ENCODE results near the gene TBCK. TPM values are rescaled to one million over a fixed set of nuclear protein-coding genes. Genes with fewer than 3 reads are reported as not detected.

TBCK gene
- polyA plus RNA-seq, 6 donors from 2014 or later, result 11.3 to 34.9 (median 22.2) TPM

DNA sequence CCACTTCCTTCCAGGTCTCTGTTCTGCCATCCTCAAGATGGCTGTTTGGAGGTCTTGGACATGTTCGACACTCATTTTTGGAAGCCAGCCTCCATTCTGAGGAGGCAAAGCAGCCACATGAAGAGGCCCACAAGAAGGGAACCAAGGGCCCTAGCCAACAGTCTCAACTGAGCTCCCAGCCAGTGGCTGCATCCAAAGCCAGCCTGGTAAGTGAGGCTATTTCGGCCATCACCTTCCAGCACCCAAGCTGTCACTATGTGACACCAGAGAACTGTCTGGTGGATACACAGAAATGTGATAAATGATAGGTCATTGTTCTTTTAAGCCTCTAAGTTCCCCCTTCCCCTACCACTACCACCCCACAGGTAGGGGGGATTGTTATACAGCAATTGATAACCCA lies 293.6 kb downstream of the TBCK start:
- H3K27me3 Mint-ChIP-seq, result no peaks in the 10 kb centered on the region
- DNase-seq (no peak), ATAC-seq (ENCODE audit: low read depth in 2 of 2) (no peak)
- no peaks in the 10 kb centered on the region for H3K4me1 Mint-ChIP-seq
- H3K36me3 Mint-ChIP-seq, result no peaks in the 10 kb centered on the region
- H3K27ac Mint-ChIP-seq, result no peak overlapping the region
- no peak overlapping the region for H3K4me3 Mint-ChIP-seq
- peaks cover 0 to 5% (median 2%) of the 10 kb centered on the region in 7 donors for H3K9me3 Mint-ChIP-seq

DNA sequence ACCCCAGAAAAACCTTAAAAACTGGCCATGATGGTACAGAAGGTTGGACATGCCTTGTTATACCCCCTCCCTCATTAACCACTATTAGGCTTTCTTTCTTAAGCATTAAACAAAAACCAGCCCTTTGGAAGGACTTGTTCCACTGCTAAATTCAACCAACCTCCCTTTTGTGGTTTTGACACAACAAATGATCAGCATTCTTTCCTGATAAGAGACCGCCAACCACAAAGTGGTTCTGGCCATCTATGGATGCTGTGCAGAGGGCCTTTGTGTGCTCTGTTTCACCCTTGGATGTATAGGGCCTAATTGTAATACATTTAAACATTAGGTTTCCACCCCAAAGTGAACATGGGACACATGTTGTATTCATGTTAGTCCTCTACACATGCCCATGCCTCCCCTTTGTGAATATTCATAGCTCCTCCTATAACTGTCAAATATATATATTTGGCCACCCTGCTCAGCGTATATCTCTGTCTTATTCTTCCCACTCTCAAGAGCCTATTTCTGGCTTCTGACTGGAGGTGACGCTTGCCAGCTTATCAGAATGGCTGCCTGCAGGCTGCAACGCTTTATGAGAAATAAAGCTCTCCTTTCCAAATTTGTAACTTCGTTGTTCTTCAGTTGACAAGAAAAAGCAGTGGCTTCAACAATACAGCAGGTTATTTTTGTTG lies 294.1 kb downstream of the TBCK start:
- Mint-ChIP-seq H3K27me3 (no peaks in the 10 kb centered on the region), H3K4me1 (no peaks in the 10 kb centered on the region), H3K36me3 (no peaks in the 10 kb centered on the region), H3K27ac (no peak overlapping the region), H3K4me3 (no peak overlapping the region), H3K9me3 (peaks cover 0 to 2% (median 0%) of the 10 kb centered on the region in 7 donors)
- no peak for DNase-seq
- ATAC-seq (ENCODE audit: low read depth in 2 of 2), result no peak

DNA sequence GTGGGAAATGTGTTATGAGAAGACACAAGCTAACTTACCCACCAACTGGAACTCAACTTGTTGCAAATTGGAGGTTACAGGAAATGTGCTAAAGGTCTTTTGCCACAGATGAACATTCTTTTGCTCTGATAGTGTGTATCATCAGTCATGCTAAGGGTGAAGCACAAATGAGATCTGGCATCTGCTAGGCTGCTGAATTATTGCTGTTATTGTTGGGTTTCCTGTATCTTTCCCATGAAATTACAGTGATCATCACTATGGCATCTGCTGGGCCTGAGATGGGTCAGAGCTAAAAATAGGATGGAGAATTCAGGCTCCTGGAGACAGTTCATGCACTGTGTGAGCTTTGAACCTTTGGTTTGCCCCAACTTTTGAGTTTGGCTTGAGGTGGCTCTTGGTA lies 296.2 kb downstream of the TBCK start:
- peaks cover 0 to 8% (median 1%) of the 10 kb centered on the region in 7 donors for H3K9me3 Mint-ChIP-seq
- ATAC-seq (ENCODE audit: low read depth in 2 of 2), result no peak
- no peak overlapping the region for H3K4me3 Mint-ChIP-seq
- no peaks in the 10 kb centered on the region for H3K36me3 Mint-ChIP-seq
- H3K4me1 Mint-ChIP-seq, result no peaks in the 10 kb centered on the region
- no peak overlapping the region for H3K27ac Mint-ChIP-seq
- no peaks in the 10 kb centered on the region for H3K27me3 Mint-ChIP-seq
- no peak for DNase-seq

DNA sequence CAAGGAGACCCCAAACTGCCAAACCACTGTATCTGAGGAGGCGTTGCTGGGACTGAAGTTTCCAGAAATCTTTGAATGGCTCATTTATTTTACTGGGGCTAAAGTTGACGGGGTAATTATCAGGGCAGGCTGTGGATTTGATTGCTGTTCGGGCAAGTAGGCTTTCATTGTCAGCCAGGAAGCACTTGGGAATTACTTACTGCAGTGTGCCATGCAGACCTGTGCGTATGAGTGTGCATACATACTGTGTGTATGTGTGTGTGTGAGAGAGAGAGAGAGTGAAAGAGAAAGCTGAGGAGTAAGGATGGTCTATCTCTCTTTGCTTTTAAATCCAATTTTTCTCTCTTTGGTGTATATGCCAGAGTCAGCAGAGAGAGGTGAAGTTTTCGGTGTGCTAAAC lies 298.0 kb downstream of the TBCK start:
- Mint-ChIP-seq H3K27me3 (no peaks in the 10 kb centered on the region), H3K4me3 (no peak overlapping the region), H3K27ac (no peak overlapping the region), H3K4me1 (no peaks in the 10 kb centered on the region), H3K9me3 (peaks cover 5 to 16% (median 8%) of the 10 kb centered on the region in 7 donors), H3K36me3 (peaks cover 0 to 5% of the 10 kb centered on the region in 2 donors)
- ATAC-seq (ENCODE audit: low read depth in 2 of 2) (no peak), DNase-seq (no peak)

DNA sequence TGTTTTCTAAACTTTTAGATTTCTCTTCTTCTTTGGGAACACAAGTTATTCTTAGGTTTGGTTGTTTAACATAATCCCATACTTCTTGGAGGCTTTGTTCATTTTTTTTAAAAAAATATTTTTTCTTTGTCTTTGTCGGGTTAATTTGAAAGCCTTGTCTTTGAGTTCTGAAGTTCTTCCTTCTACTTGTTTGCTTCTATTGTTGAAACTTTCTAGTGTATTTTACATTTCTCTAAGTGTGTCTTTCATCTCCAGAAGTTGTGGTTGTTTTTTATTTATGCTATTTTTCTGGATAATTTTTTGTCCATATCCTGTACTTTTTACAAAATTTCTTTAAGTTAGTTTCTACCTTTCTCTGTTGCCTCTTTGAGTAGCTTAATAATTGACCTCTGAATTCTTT lies 304.6 kb downstream of the TBCK start:
- DNase-seq (no peak), ATAC-seq (ENCODE audit: low read depth in 2 of 2) (no peak)
- Mint-ChIP-seq H3K4me3 (no peak overlapping the region), H3K36me3 (peaks cover 0 to 16% of the 10 kb centered on the region in 2 donors), H3K9me3 (peaks cover 16 to 62% (median 29%) of the 10 kb centered on the region in 7 donors), H3K27me3 (no peaks in the 10 kb centered on the region), H3K4me1 (no peaks in the 10 kb centered on the region), H3K27ac (no peak overlapping the region)

DNA sequence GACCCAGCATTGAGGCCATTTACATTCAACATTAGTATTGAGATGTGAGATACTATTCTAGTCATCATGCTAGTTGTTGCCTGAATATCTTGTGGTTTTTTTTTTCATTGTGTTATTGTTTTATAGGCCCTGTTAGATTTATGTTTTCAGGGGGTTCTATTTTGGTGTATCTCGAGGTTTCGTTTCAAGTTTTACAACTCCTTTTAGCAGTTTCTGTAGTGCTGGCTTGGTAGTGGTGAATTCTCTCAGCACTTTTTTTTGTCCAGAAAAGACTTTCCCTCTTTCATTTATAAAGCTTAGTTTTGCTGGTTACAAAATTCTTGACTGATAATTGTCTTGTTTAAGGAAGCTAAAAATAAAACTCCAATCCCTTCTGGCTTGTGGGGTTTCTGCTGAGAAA lies 305.2 kb downstream of the TBCK start:
- ATAC-seq (ENCODE audit: low read depth in 2 of 2) (no peak), DNase-seq (no peak)
- H3K27ac Mint-ChIP-seq, result no peak overlapping the region
- H3K36me3 Mint-ChIP-seq, result peaks cover 0 to 16% of the 10 kb centered on the region in 2 donors
- H3K4me3 Mint-ChIP-seq, result no peak overlapping the region
- H3K27me3 Mint-ChIP-seq, result no peaks in the 10 kb centered on the region
- H3K4me1 Mint-ChIP-seq, result no peaks in the 10 kb centered on the region
- peaks cover 16 to 62% (median 29%) of the 10 kb centered on the region in 7 donors for H3K9me3 Mint-ChIP-seq

DNA sequence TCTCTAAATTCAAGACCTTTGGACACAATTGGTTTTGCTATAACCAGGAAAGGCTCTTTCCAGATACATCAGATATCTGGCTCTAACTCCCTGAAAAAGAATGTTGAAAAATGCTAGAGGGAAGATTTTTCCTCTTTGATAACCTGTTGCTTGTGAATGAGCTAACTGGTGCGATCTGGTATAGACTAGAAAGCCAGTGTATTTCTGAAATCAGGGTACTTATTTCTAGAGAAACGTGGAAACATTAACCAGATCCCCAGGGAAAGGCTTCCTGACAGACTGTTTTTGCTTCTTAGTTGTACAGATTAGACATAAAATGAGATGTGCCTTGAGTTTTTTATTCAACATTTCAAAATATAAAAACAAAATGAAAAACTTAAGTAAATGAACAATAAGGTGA lies 313.0 kb downstream of the TBCK start:
- ATAC-seq (ENCODE audit: low read depth in 2 of 2) (no peak), DNase-seq (no peak)
- H3K27me3 Mint-ChIP-seq, result no peaks in the 10 kb centered on the region
- H3K9me3 Mint-ChIP-seq, result peaks cover 0 to 5% (median 0%) of the 10 kb centered on the region in 7 donors
- no peak overlapping the region for H3K4me3 Mint-ChIP-seq
- H3K27ac Mint-ChIP-seq, result no peak overlapping the region
- no peaks in the 10 kb centered on the region for H3K36me3 Mint-ChIP-seq
- H3K4me1 Mint-ChIP-seq, result no peaks in the 10 kb centered on the region

DNA sequence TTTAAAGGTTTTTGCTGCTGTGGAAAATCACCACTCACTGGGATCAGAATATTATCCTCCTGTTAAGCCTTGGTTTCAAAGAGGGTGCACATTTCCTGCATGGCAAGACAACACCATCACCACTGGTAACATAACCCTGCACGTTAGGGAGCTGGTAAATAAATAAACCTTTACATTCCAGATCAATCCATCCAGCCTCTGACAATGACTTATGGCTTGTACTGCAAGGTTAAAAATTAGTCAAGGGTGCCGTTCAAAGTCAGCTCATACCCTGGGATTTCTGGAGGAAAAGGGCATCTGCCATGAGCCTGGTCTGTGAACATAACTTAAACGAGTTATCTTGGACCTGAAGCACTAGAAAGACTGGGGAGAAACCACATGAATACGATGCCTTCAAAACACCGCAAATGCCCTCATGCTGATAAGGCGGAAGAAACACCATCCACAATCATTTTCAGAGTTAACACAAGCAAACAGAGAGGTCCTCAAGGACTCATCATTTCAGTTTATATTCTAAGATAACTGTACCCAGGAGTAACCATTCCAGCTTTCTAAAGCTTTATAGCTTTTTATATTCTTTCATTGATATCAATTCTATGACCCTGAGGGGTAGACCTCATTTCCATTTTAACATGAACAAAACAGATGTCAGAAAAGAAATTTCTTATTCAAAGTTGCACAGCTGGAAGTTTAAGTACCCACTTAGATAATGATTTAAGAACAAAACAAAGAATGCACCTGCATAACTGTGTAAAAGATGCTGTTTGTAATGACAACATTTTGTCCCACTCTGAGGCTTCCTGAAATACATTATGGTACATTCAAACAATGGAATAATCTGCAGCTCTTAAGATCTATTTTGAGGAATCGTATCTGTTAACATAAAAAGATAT lies 317.6 kb downstream of the TBCK start:
- Mint-ChIP-seq H3K9me3 (peaks cover 0 to 4% (median 0%) of the 10 kb centered on the region in 7 donors), H3K27ac (no peak overlapping the region), H3K4me1 (no peaks in the 10 kb centered on the region), H3K4me3 (no peak overlapping the region), H3K27me3 (no peaks in the 10 kb centered on the region), H3K36me3 (no peaks in the 10 kb centered on the region)
- ATAC-seq (ENCODE audit: low read depth in 2 of 2) (no peak), DNase-seq (no peak)

DNA sequence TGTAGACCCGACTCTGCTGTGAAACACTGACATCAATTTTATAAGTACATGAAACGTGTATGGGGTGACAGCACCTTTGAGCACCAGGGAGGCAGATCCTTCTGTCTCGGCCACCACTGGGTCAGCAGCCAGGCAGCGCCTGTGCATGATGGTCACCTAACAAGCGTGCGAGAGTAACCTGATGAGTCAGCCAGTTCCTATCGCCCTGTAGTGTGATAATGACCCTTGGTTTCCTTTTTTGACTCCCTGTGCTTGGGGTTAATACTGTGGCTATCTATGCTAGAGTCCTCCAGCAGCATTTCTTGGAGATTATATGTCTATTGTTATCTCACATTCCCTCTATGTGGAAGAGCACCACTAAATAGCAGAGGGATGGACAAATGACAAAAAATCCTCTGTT lies 319.2 kb downstream of the TBCK start:
- Mint-ChIP-seq H3K36me3 (no peaks in the 10 kb centered on the region), H3K27ac (no peak overlapping the region), H3K4me3 (no peak overlapping the region), H3K9me3 (peaks cover 0 to 4% (median 0%) of the 10 kb centered on the region in 7 donors), H3K27me3 (no peaks in the 10 kb centered on the region), H3K4me1 (no peaks in the 10 kb centered on the region)
- no peak for ATAC-seq (ENCODE audit: low read depth in 2 of 2)
- no peak for DNase-seq

DNA sequence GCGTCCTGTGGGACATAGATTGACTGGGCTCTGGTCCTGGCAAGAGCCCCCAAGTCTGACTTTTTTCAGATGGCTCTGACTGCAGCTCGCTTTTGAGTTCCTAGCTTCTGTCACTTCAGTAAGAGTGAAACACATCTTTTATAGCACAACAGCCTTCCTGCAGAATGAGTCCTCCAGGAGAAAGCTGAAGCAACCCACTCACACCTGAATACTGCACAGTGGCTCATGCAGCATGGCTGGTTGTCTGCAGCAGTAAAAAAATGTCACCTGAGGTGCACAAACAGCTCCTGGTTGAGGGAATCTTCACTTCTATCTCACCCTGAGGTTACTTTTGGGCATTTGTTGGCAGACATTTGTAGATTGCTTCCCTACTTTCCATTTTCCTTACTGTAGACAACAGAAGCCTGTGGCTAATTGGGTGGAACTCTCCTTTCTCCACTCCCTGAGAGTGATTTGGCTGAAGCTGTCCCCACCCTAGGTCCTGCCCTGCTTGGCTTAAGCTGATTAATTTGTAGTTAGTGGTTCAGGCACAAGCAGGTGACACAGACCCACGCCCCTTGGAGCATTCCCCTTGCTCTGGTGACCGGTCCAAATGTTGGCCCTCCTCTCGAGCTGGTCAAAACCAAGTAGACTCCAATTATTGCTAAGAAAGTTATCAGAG lies 321.0 kb downstream of the TBCK start:
- ATAC-seq (ENCODE audit: low read depth in 2 of 2), result no peak
- Mint-ChIP-seq H3K36me3 (no peaks in the 10 kb centered on the region), H3K27me3 (peaks cover 0 to 5% (median 0%) of the 10 kb centered on the region in 3 donors)

DNA sequence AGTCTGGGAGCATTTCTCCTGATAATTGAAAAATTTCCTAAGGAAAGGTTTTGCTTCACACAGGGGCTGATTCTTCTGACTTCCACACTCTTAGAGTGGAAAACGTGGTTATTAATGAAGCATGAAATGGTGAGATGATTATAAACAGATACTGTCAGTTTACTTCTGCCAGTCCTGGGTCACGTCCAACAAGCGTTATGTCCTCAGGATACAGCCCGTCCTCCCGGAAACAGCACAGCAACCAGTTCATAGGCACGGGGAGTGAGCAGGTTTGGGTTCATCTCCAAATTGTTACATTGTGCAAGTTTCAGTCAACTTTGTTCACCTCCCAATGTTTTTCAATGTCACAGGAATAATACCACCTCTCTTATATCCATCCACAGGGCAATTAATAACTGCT lies 321.9 kb downstream of the TBCK start:
- peaks cover 0 to 4% (median 0%) of the 10 kb centered on the region in 7 donors for H3K9me3 Mint-ChIP-seq
- H3K36me3 Mint-ChIP-seq, result no peaks in the 10 kb centered on the region
- no peak for DNase-seq
- H3K4me3 Mint-ChIP-seq, result no peak overlapping the region
- H3K27me3 Mint-ChIP-seq, result peaks cover 0 to 8% (median 0%) of the 10 kb centered on the region in 3 donors
- no peaks in the 10 kb centered on the region for H3K4me1 Mint-ChIP-seq
- no peak for ATAC-seq (ENCODE audit: low read depth in 2 of 2)
- H3K27ac Mint-ChIP-seq, result no peak overlapping the region

More for the DNA sequence above, 321.0 kb downstream of the TBCK start:
- Mint-ChIP-seq H3K4me3 (no peak overlapping the region), H3K4me1 (no peaks in the 10 kb centered on the region), H3K27ac (no peak overlapping the region), H3K9me3 (peaks cover 0 to 4% (median 0%) of the 10 kb centered on the region in 7 donors)
- no peak for DNase-seq

DNA sequence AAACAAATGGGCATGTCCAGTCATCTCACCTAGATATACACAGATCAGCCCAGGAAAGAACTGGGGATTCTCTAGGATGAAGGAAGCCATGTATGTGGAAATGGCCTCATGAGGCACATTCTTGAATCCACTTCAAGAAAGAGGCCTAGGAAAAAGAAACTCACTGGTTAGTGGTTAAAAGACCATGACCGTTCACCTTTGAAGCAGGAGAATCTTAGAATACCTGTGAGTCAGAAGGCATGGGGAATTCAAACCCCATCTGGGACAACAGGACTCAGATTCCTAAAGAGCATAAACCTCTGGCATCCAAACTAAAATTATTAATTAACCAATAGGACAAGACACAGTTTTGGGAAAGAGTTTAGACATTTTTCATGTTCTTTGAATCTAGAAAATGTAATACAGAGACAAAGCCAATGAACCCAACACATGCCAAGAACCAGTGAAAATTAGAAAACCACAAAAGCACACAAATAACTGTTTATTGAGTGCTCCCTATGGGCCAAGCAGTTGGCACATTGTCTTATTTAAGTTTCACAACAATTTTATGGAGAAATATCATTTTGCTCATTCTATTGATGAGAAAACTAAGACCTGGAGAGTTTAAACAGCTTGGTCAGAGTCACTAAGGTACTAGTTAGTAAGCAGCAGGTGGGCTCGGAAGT lies 323.2 kb downstream of the TBCK start:
- Mint-ChIP-seq H3K27me3 (peaks cover 0 to 8% (median 0%) of the 10 kb centered on the region in 3 donors), H3K36me3 (no peaks in the 10 kb centered on the region), H3K27ac (no peak overlapping the region), H3K9me3 (peaks cover 0 to 5% (median 2%) of the 10 kb centered on the region in 7 donors), H3K4me1 (no peaks in the 10 kb centered on the region), H3K4me3 (no peak overlapping the region)
- ATAC-seq (ENCODE audit: low read depth in 2 of 2) (no peak), DNase-seq (no peak)

DNA sequence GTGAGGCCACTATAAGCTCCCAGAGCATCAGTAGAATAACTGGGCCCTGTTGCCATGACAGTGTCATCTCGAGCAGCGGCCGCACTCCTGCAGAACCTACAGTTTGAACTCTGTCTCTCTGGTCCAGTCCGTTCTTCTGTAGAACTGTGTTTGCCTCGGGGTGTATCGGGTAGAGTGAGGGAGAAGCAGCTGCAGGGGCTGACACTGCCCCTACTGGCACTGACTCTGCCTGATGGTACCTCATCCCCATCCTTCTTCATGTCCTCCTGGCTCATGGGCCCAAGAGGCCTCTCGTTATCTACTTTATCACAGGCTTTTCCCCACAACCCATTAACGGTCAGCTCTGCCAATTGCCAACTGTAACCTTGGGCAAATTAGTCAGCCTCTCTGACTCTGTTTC lies 324.3 kb downstream of the TBCK start:
- no peaks in the 10 kb centered on the region for H3K4me1 Mint-ChIP-seq
- peaks cover 0 to 5% (median 0%) of the 10 kb centered on the region in 7 donors for H3K9me3 Mint-ChIP-seq
- no peak for DNase-seq
- no peak overlapping the region for H3K27ac Mint-ChIP-seq
- no peak overlapping the region for H3K4me3 Mint-ChIP-seq
- H3K36me3 Mint-ChIP-seq, result no peaks in the 10 kb centered on the region
- no peak for ATAC-seq (ENCODE audit: low read depth in 2 of 2)
- H3K27me3 Mint-ChIP-seq, result peaks cover 0 to 8% (median 0%) of the 10 kb centered on the region in 3 donors

All from naive B cell (primary cell).